Suprapubic skin (tissue), 4 donors: ENCODE data around the gene LRRC27. TPM values are rescaled to one million over a fixed set of nuclear protein-coding genes. Genes with fewer than 3 reads are reported as not detected.

Experiments used
- DNase-seq, 2 donors: peaks; one replicate each; pipeline ENCODE4 v3.0.0-alpha.2; 2019; ENCODE audit warnings: low spot score in 2 of 2
- H3K27ac ChIP-seq: fragments of 200-600 bp; sonication (generic); one replicate; pipeline ENCODE4 v1.5.1; 2019
- H3K27me3 ChIP-seq: fragments of 200-600 bp; sonication (generic); one replicate; pipeline ENCODE4 v1.5.1; 2019
- H3K36me3 ChIP-seq: fragments of 200-600 bp; sonication (generic); one replicate; pipeline ENCODE4 v1.5.1; 2019
- H3K4me1 ChIP-seq: fragments of 200-600 bp; sonication (generic); one replicate; pipeline ENCODE4 v1.5.1; 2019
- H3K4me3 ChIP-seq: fragments of 200-600 bp; sonication (generic); one replicate; pipeline ENCODE4 v1.5.1; 2019; ENCODE audit warnings: mild to moderate bottlenecking
- H3K9me3 ChIP-seq: fragments of 200-600 bp; sonication (generic); one replicate; pipeline ENCODE4 v1.5.1; 2019
- EP300 ChIP-seq: sonication (generic); formaldehyde crosslinking; IDR thresholded peaks from one replicate; pipeline ENCODE4 v1.6.1; 2017; ENCODE audit warnings: antibody characterized with exemption
- POLR2A ChIP-seq, 2 donors: fragments of 450-650 bp; IDR thresholded peaks; one replicate each; pipeline ENCODE4 v1.6.1; 2017; ENCODE audit warnings: antibody characterized with exemption in 2 of 2, mild to moderate bottlenecking in 2 of 2, moderate library complexity in 2 of 2
- POLR2AphosphoS5 ChIP-seq, 3 donors: sonication (generic); formaldehyde crosslinking; IDR thresholded peaks; one replicate each; pipeline ENCODE4 v1.6.1; 2017; ENCODE audit warnings: antibody characterized with exemption in 3 of 3
- WGBS: methylation state at CpG from one replicate; pipeline ENCODE4 v1.1.5; 2018; 5-methylcytosine and 5-hydroxymethylcytosine counted together
- total RNA-seq, 4 donors: library from RNA; depleted of rRNA; stranded (reverse); fragments of >200 nt; gene quantifications; one replicate each; pipeline ENCODE4 v1.1.0, GENCODE V29; 2016
- TF ChIP-seq, protein P1 (sequence below), 2 donors: fragments of 200-600 bp in 1 of 2; fragments of 450-650 bp in 1 of 2; sonication (generic) in 1 of 2; IDR thresholded peaks; one replicate each; pipeline ENCODE4 v1.5.1; 2016 to 2019; ENCODE audit warnings: antibody characterized with exemption in 2 of 2, mild to moderate bottlenecking in 1 of 2, moderate library complexity in 1 of 2

The LRRC27 gene
- total RNA-seq, 4 donors from 2014 or later: 6.6 to 13.1 (median 7.1) TPM

DNA sequence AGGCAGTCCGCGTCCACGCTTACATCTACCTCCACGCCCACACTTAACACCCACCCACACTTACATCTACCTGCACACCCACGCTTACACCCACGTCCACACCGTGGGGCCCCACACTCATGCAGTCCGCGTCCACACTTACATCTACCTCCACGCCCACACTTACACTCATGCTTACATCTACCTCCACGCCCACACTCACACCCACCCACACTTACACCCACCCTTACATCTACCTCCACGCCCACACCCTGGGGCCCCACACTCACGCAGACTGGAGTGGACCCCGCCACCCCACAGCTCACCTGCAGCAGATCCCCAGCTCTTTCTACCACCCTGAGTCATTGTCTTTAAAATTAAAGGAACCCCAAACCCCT is 32.6 kb downstream of the LRRC27 start:
- WGBS: 85% methylated on average over 14 of the region's 14 CpGs
- Histone ChIP-seq H3K36me3 (peaks cover 29% of the 10 kb centered on the region), H3K4me1 (no peaks in the 10 kb centered on the region), H3K27me3 (no peaks in the 10 kb centered on the region), H3K9me3 (no peaks in the 10 kb centered on the region), H3K4me3 (no peak overlapping the region), H3K27ac (no peak overlapping the region)
- DNase-seq: peak; percentile 64 to 79
- TF ChIP-seq, protein P1, sequence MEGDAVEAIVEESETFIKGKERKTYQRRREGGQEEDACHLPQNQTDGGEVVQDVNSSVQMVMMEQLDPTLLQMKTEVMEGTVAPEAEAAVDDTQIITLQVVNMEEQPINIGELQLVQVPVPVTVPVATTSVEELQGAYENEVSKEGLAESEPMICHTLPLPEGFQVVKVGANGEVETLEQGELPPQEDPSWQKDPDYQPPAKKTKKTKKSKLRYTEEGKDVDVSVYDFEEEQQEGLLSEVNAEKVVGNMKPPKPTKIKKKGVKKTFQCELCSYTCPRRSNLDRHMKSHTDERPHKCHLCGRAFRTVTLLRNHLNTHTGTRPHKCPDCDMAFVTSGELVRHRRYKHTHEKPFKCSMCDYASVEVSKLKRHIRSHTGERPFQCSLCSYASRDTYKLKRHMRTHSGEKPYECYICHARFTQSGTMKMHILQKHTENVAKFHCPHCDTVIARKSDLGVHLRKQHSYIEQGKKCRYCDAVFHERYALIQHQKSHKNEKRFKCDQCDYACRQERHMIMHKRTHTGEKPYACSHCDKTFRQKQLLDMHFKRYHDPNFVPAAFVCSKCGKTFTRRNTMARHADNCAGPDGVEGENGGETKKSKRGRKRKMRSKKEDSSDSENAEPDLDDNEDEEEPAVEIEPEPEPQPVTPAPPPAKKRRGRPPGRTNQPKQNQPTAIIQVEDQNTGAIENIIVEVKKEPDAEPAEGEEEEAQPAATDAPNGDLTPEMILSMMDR (IDR thresholded peaks at IDR 0.05): no peak
- TF ChIP-seq POLR2A (IDR thresholded peaks at IDR 0.05): no peak
- no peak for TF ChIP-seq POLR2AphosphoS5 (IDR thresholded peaks at IDR 0.05)
- TF ChIP-seq EP300: no peak

DNA sequence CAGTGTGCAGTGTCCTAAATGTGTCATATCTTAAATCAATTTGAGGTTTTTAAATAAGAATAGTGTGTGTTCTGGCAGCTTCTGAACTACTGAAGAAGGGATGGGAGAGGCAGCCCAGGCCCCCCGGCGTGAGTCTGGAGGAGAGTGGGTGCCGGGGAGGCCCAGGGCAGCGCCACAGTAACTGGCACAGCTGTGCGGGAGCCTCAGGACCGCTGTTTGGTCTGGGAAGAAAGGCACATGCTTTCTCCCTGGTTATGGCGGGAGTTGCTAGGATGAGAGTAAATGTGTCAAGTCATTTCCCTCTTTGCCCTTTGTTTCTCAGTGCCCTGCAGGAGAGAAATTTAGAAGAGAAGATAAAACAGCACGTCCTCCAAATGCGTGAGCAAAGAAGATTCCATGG is 33.1 kb downstream of the LRRC27 start:
- WGBS: 97% methylated on average over 9 of the region's 9 CpGs
- TF ChIP-seq EP300: no peak
- no peak for TF ChIP-seq POLR2AphosphoS5 (IDR thresholded peaks at IDR 0.05)
- TF ChIP-seq POLR2A (IDR thresholded peaks at IDR 0.05): no peak
- TF ChIP-seq, protein P1 (IDR thresholded peaks at IDR 0.05): no peak
- Histone ChIP-seq H3K4me1 (no peaks in the 10 kb centered on the region), H3K4me3 (no peak overlapping the region), H3K27ac (no peak overlapping the region), H3K36me3 (peaks cover 29% of the 10 kb centered on the region), H3K27me3 (no peaks in the 10 kb centered on the region), H3K9me3 (no peaks in the 10 kb centered on the region)
- DNase-seq: peak in 1 of 2 donors; percentile 35

DNA sequence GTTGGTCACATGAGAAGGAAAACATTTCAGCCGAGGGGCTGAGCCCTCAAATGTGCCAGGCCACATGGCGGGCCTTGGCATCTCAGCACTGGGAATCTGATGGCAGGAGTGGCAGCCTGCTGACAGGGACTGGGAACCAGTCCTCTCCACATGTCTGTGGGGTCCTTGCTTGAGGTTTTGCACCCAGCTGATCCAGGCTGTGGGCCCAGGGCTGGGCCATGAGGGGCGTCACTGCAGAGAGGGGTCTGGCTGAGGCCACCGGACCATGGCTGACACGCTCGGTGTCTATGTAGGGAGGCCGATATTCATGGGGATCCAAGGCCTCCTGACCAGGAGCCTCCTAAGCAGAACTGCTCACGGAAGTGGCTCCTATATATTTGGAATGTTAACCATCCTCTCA is 34.0 kb downstream of the LRRC27 start:
- WGBS: 91% methylated on average over 2 of the region's 8 CpGs
- DNase-seq: peak; percentile 47 to 67
- Histone ChIP-seq H3K36me3 (peaks cover 29% of the 10 kb centered on the region), H3K27ac (no peak overlapping the region), H3K9me3 (no peaks in the 10 kb centered on the region), H3K4me3 (no peak overlapping the region), H3K27me3 (no peaks in the 10 kb centered on the region), H3K4me1 (no peaks in the 10 kb centered on the region)
- no peak for TF ChIP-seq POLR2A (IDR thresholded peaks at IDR 0.05)
- no peak for TF ChIP-seq EP300
- no peak for TF ChIP-seq POLR2AphosphoS5 (IDR thresholded peaks at IDR 0.05)
- TF ChIP-seq, protein P1 (IDR thresholded peaks at IDR 0.05): no peak

DNA sequence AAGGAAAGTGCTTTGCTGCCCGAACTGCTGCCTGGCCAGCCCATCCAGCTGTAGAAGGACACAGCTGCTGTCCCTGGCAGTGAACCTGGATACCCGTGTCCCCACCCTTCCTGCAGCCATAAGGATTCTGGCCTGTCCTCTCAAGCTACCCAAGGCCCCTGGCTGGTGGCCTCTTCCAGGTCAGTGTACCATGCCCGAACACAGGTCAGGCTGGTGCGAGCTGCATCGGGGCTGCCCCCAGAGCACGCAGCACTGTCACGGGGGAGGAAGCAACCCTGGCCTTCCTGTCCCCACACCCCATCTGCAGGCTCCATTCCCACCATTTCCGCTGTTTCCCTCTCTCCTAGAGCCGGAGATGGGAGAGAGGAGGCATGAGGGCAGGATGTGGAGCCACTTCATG is 34.5 kb downstream of the LRRC27 start:
- 80% methylated on average over 6 of the region's 9 CpGs for WGBS
- Histone ChIP-seq H3K9me3 (no peaks in the 10 kb centered on the region), H3K4me3 (no peak overlapping the region), H3K27me3 (no peaks in the 10 kb centered on the region), H3K27ac (no peak overlapping the region), H3K36me3 (peaks cover 29% of the 10 kb centered on the region), H3K4me1 (no peaks in the 10 kb centered on the region)
- TF ChIP-seq, protein P1 (IDR thresholded peaks at IDR 0.05): no peak
- no peak for TF ChIP-seq POLR2A (IDR thresholded peaks at IDR 0.05)
- no peak for TF ChIP-seq POLR2AphosphoS5 (IDR thresholded peaks at IDR 0.05)
- peak; percentile 48 to 69 for DNase-seq

DNA sequence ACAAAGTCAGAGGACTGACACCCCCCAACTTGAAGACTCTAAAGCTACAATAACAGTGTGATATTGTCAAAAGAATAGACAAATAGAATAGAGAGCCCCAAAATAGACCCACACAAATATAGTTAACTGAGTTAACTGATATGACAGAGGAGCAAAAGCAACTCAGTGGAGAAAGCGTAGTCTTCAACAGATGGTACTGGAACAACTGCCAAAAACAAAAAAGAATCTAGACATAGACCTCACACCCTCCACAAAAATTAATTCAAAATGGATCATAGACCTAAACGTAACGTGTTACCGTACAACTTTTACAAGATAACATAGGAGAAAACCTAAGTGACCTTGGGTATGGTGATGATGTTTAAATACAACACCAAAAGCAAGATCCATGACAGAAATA is 36.4 kb downstream of the LRRC27 start:
- DNase-seq: no peak
- Histone ChIP-seq H3K4me1 (no peaks in the 10 kb centered on the region), H3K27me3 (no peaks in the 10 kb centered on the region), H3K9me3 (no peaks in the 10 kb centered on the region), H3K36me3 (peaks cover 27% of the 10 kb centered on the region), H3K27ac (no peak overlapping the region), H3K4me3 (no peak overlapping the region)
- TF ChIP-seq POLR2A (IDR thresholded peaks at IDR 0.05) (no peak), POLR2AphosphoS5 (IDR thresholded peaks at IDR 0.05) (no peak), EP300 (no peak)
- 99% methylated on average over 4 of the region's 4 CpGs for WGBS
